ENCODE measurements around the gene ACOT11. TPM values are rescaled to one million over a fixed set of nuclear protein-coding genes. Genes with fewer than 3 reads are reported as not detected.

ACOT11 gene
- total RNA-seq, 1 experiment from 2014 or later = 4.2 TPM

DNA sequence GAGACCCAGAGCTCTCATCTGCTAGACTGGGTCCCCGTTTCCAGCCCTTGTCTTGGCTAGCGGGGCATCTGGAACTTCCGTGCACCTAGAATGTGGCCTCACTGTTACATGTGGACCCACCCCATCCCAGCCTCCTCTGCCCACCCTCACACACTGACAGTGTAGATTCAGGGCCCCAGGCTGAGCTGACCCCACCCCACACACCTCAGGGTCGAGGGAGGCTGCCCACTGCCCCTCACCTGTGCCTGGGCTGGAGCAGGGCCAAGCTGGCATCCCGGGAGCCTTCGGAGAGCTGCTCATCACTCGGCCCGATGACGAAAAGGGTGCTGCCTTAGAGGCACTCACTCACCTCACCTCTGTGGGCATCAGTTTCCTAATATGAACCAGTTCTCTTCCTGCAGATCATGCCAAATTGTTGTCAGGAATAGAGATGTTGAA lies 11.1 kb downstream of the ACOT11 start:
- peaks cover 11% of the 10 kb centered on the region for H3K9me3 Mint-ChIP-seq
- peaks cover under 1% of the 10 kb centered on the region for H3K4me1 Mint-ChIP-seq
- ChIA-PET POLR2A (interaction anchor here (0.7 kb wide), 1 partner anchor 11 kb away, joined by 3 read pairs; the partner anchor contains the start of gene ACOT11), CTCF (interaction anchor here (2.7 kb wide), 1 partner anchor 11 kb away, joined by 16 read pairs; the partner anchor contains the start of gene ACOT11)
- H3K36me3 Mint-ChIP-seq = peaks cover 7% of the 10 kb centered on the region; the same call in 1 of the 2 replicates
- no peak overlapping the region for H3K4me3 Mint-ChIP-seq
- no peak for DNase-seq (ENCODE audit: low spot score)
- H3K27ac Mint-ChIP-seq = no peak overlapping the region
- TF ChIP-seq ATF1 (CRISPR knock-in tag; IDR thresholded peaks at IDR 0.05) (no peak), FOXJ3 (CRISPR knock-in tag; IDR thresholded peaks at IDR 0.05; ENCODE audit: borderline replicate concordance) (no peak), CREB1 (CRISPR knock-in tag; IDR thresholded peaks at IDR 0.05) (no peak)
- TF ChIP-seq, protein P1, sequence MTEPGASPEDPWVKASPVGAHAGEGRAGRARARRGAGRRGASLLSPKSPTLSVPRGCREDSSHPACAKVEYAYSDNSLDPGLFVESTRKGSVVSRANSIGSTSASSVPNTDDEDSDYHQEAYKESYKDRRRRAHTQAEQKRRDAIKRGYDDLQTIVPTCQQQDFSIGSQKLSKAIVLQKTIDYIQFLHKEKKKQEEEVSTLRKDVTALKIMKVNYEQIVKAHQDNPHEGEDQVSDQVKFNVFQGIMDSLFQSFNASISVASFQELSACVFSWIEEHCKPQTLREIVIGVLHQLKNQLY (CRISPR knock-in tag; IDR thresholded peaks at IDR 0.05) = no peak
- no peaks in the 10 kb centered on the region; the same call in 1 of the 2 replicates for H3K27me3 Mint-ChIP-seq (ENCODE audit: low read depth)
- ATAC-seq = no peak

DNA sequence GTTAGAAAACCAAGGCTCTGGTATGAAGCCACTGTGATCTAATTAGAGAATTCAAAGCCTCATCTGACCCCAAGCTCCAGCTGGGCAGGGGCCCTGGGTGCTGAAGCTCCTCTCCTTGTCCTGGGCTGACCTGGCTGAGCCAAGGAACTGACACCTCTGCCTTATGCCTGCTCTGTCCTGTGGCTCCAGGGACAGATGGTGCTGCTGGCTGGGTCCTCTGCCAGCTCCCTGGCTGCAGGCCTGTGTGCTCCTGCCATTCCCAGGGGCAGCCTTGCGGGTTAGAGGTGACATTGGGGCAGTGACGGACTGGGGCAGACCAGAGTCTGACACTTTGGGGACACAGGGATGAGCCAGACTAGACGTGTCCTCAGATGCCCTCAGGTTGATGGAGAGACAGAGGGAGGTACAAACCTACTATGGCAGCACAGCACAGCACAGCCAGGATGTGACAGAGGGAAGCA lies 11.8 kb downstream of the ACOT11 start:
- no peak for DNase-seq (ENCODE audit: low spot score)
- CTCF ChIA-PET = interaction anchor here (0.9 to 2.7 kb wide), 2 partner anchors 12 kb away, joined by 3 to 16 read pairs; partner anchors contain the start of gene ACOT11
- Mint-ChIP-seq H3K9me3 (peaks cover 11% of the 10 kb centered on the region), H3K27ac (no peak overlapping the region), H3K27me3 (ENCODE audit: low read depth) (no peaks in the 10 kb centered on the region; the same call in 1 of the 2 replicates), H3K4me1 (peaks cover 7% of the 10 kb centered on the region), H3K4me3 (no peak overlapping the region), H3K36me3 (peaks cover 7% of the 10 kb centered on the region; the same call in 1 of the 2 replicates)
- no peak for ATAC-seq
- no peak for TF ChIP-seq RORB (CRISPR knock-in tag; IDR thresholded peaks at IDR 0.05)
- TF ChIP-seq, protein P2, sequence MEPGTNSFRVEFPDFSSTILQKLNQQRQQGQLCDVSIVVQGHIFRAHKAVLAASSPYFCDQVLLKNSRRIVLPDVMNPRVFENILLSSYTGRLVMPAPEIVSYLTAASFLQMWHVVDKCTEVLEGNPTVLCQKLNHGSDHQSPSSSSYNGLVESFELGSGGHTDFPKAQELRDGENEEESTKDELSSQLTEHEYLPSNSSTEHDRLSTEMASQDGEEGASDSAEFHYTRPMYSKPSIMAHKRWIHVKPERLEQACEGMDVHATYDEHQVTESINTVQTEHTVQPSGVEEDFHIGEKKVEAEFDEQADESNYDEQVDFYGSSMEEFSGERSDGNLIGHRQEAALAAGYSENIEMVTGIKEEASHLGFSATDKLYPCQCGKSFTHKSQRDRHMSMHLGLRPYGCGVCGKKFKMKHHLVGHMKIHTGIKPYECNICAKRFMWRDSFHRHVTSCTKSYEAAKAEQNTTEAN (CRISPR knock-in tag; IDR thresholded peaks at IDR 0.05) = no peak
- TF ChIP-seq, protein P3, sequence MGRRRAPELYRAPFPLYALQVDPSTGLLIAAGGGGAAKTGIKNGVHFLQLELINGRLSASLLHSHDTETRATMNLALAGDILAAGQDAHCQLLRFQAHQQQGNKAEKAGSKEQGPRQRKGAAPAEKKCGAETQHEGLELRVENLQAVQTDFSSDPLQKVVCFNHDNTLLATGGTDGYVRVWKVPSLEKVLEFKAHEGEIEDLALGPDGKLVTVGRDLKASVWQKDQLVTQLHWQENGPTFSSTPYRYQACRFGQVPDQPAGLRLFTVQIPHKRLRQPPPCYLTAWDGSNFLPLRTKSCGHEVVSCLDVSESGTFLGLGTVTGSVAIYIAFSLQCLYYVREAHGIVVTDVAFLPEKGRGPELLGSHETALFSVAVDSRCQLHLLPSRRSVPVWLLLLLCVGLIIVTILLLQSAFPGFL (CRISPR knock-in tag; IDR thresholded peaks at IDR 0.05; ENCODE audit: borderline replicate concordance) = no peak
- TF ChIP-seq PRRX2 (CRISPR knock-in tag; IDR thresholded peaks at IDR 0.05) = no peak
- TF ChIP-seq, protein P4, sequence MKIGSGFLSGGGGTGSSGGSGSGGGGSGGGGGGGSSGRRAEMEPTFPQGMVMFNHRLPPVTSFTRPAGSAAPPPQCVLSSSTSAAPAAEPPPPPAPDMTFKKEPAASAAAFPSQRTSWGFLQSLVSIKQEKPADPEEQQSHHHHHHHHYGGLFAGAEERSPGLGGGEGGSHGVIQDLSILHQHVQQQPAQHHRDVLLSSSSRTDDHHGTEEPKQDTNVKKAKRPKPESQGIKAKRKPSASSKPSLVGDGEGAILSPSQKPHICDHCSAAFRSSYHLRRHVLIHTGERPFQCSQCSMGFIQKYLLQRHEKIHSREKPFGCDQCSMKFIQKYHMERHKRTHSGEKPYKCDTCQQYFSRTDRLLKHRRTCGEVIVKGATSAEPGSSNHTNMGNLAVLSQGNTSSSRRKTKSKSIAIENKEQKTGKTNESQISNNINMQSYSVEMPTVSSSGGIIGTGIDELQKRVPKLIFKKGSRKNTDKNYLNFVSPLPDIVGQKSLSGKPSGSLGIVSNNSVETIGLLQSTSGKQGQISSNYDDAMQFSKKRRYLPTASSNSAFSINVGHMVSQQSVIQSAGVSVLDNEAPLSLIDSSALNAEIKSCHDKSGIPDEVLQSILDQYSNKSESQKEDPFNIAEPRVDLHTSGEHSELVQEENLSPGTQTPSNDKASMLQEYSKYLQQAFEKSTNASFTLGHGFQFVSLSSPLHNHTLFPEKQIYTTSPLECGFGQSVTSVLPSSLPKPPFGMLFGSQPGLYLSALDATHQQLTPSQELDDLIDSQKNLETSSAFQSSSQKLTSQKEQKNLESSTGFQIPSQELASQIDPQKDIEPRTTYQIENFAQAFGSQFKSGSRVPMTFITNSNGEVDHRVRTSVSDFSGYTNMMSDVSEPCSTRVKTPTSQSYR (CRISPR knock-in tag; IDR thresholded peaks at IDR 0.05) = no peak
- TF ChIP-seq GRHL2 (CRISPR knock-in tag; IDR thresholded peaks at IDR 0.05; ENCODE audit: insufficient replicate concordance, severe bottlenecking) = no peak
- no peak for TF ChIP-seq ATF1 (CRISPR knock-in tag; IDR thresholded peaks at IDR 0.05)
- no peak for TF ChIP-seq CREB1 (CRISPR knock-in tag; IDR thresholded peaks at IDR 0.05)
- TF ChIP-seq, protein P5, sequence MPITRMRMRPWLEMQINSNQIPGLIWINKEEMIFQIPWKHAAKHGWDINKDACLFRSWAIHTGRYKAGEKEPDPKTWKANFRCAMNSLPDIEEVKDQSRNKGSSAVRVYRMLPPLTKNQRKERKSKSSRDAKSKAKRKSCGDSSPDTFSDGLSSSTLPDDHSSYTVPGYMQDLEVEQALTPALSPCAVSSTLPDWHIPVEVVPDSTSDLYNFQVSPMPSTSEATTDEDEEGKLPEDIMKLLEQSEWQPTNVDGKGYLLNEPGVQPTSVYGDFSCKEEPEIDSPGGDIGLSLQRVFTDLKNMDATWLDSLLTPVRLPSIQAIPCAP (CRISPR knock-in tag; IDR thresholded peaks at IDR 0.05) = no peak
- no peak for TF ChIP-seq ETV6 (CRISPR knock-in tag; IDR thresholded peaks at IDR 0.05)
- TF ChIP-seq, protein P6, sequence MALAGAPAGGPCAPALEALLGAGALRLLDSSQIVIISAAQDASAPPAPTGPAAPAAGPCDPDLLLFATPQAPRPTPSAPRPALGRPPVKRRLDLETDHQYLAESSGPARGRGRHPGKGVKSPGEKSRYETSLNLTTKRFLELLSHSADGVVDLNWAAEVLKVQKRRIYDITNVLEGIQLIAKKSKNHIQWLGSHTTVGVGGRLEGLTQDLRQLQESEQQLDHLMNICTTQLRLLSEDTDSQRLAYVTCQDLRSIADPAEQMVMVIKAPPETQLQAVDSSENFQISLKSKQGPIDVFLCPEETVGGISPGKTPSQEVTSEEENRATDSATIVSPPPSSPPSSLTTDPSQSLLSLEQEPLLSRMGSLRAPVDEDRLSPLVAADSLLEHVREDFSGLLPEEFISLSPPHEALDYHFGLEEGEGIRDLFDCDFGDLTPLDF (CRISPR knock-in tag; IDR thresholded peaks at IDR 0.05) = no peak
- TF ChIP-seq ZNF396 (CRISPR knock-in tag; IDR thresholded peaks at IDR 0.05; ENCODE audit: borderline replicate concordance) = no peak
- POLR2A ChIA-PET = no interaction called here
